K562 (cell line): Measurements from ENCODE around the gene EIF2S2. TPM values are rescaled to one million over a fixed set of nuclear protein-coding genes. Genes with fewer than 3 reads are reported as not detected.

Experiments
- ATAC-seq: fragments of 200-7000 bp; cut with Tn5 transposase; 3 replicates; pipeline ENCODE4 v1.9.1; 2020; ENCODE audit warnings: moderate library complexity
- BruUV-seq: library from RNA; stranded (reverse); fragments of 400-500 nt; replicated peaks from 2 replicates; lab custom pipeline; 2021; lab: Mats Ljungman, UMichigan
- CTCF ChIA-PET: fragments of 300-600 bp; formaldehyde crosslinking; extraction: SDS; loops from one replicate; lab custom pipeline; 2021; ENCODE audit warnings: low intra/inter-chr PET ratio; lab: Yijun Ruan, JAX
- POLR2A ChIA-PET: fragments of 300-600, 350-650 bp; sonication (Branson Sonifier 250); formaldehyde crosslinking; extraction: SDS; loops from one replicate; lab custom pipeline; 2021; ENCODE audit warnings: antibody characterized with exemption, inconsistent platforms; lab: Yijun Ruan, JAX
- DNase-seq, 4 experiments: peaks; one replicate each; pipeline versions ENCODE4 v3.0.0 to v3.0.0-alpha.2; 2011 to 2018; ENCODE audit warnings: low spot score in 3 of 4, mixed read lengths in 3 of 4; ENCODE audit errors: extremely low read depth in 1 of 4
- FAIRE-seq: peaks from 2 replicates; lab custom pipeline; 2011; peaks lifted over from hg19 to GRCh38; lab: Jason Lieb, UNC
- H2AFZ ChIP-seq: 2 replicates; pipeline ENCODE4 v1.6.0; 2011; ENCODE audit warnings: low read depth, low read length, control low read depth, inconsistent platforms
- H3K27ac ChIP-seq: fragments of 200-600 bp; 3 replicates; pipeline ENCODE4 v1.8.0; 2011; ENCODE audit warnings: low read depth, mild to moderate bottlenecking, control low read depth, inconsistent platforms, low read length, moderate library complexity, mixed read lengths; ENCODE audit errors: extremely low read depth
- H3K27me3 ChIP-seq, 2 experiments: fragments of 300-600 bp in 1 of 2; 2 replicates in 1 of 2; 3 replicates in 1 of 2; pipeline versions ENCODE4 v1.6.0 to v1.8.0; 2011; ENCODE audit warnings: inconsistent platforms in 2 of 2, low read length in 2 of 2, mild to moderate bottlenecking in 1 of 2, mixed read lengths in 1 of 2, moderate library complexity in 1 of 2; ENCODE audit not compliant: control insufficient read depth in 2 of 2, insufficient read depth in 2 of 2
- H3K36me3 ChIP-seq: fragments of 300-600 bp; 3 replicates; pipeline ENCODE4 v1.8.0; 2011; ENCODE audit warnings: mild to moderate bottlenecking, low read length, inconsistent platforms; ENCODE audit not compliant: control insufficient read depth, insufficient read depth
- H3K4me1 ChIP-seq, 2 experiments: fragments of 200-600 bp in 1 of 2; replicated peaks in 1 of 2; 2 replicates in 1 of 2; 3 replicates in 1 of 2; pipeline versions ENCODE4 v1.5.1 to v1.8.0; 2011; ENCODE audit warnings: inconsistent platforms in 2 of 2, low read length in 2 of 2, mild to moderate bottlenecking in 1 of 2, mixed read lengths in 1 of 2, moderate library complexity in 1 of 2; ENCODE audit not compliant: control insufficient read depth in 2 of 2, insufficient read depth in 2 of 2
- H3K4me2 ChIP-seq: 2 replicates; pipeline ENCODE4 v1.6.1; 2011; ENCODE audit warnings: low read length, control low read depth, inconsistent platforms, mixed read lengths; ENCODE audit not compliant: insufficient read depth
- H3K4me3 ChIP-seq: fragments of 200-600 bp; sonication (generic), shearing (Covaris generic); 2 replicates; pipeline ENCODE4 v1.5.1; 2016; ENCODE audit warnings: control low read depth, inconsistent platforms
- H3K79me2 ChIP-seq: fragments of 200-600 bp; 3 replicates; pipeline ENCODE4 v1.8.0; 2011; ENCODE audit warnings: low read length, inconsistent platforms; ENCODE audit not compliant: control insufficient read depth, insufficient read depth
- H3K9ac ChIP-seq, 2 experiments: 2 replicates each; pipeline versions ENCODE4 v1.6.0 to v1.6.1; 2011; ENCODE audit warnings: low read depth in 2 of 2, low read length in 2 of 2, control low read depth in 1 of 2, inconsistent platforms in 1 of 2, mild to moderate bottlenecking in 1 of 2, mixed read lengths in 1 of 2; ENCODE audit not compliant: insufficient read depth in 1 of 2
- H3K9me1 ChIP-seq: one replicate; pipeline ENCODE4 v1.6.0; 2011; ENCODE audit warnings: inconsistent platforms, mild to moderate bottlenecking, low read length, moderate library complexity; ENCODE audit not compliant: control insufficient read depth, insufficient read depth
- H3K9me3 ChIP-seq: replicated peaks from 2 replicates; pipeline ENCODE4 v1.5.1; 2011; ENCODE audit warnings: low read depth, low read length, inconsistent platforms; ENCODE audit not compliant: control insufficient read depth, insufficient read depth
- H4K20me1 ChIP-seq: replicated peaks from 2 replicates; pipeline ENCODE4 v1.6.1; 2011; ENCODE audit warnings: low read length, inconsistent platforms, mixed read lengths; ENCODE audit not compliant: control insufficient read depth, insufficient read depth
- ARID1B ChIP-seq: fragments of 450-650 bp; IDR thresholded peaks from 2 replicates; pipeline ENCODE4 v1.6.1; 2016; ENCODE audit warnings: antibody characterized with exemption, mild to moderate bottlenecking, inconsistent platforms
- MLX ChIP-seq, 2 experiments: fragments of 450-650 bp in 1 of 2; sonication (generic) in 1 of 2; formaldehyde crosslinking; conservative IDR thresholded peaks; 2 replicates each; pipeline versions ENCODE4 v1.4.0 to v1.8.1; 2020 to 2022; ENCODE audit warnings: mild to moderate bottlenecking in 1 of 2, missing genetic modification reagents in 1 of 2
- SOX6 ChIP-seq: fragments of 450-650 bp; IDR thresholded peaks from 2 replicates; pipeline ENCODE4 v1.6.1; 2014; ENCODE audit warnings: mild to moderate bottlenecking
- ZNF318 ChIP-seq, 2 experiments: fragments of 450-650 bp; IDR thresholded peaks; 2 replicates each; pipeline ENCODE4 v1.6.1; 2016; ENCODE audit warnings: mild to moderate bottlenecking in 2 of 2, borderline replicate concordance in 1 of 2, low read depth in 1 of 2, moderate library complexity in 1 of 2
- WGBS: fragments of 100-300 bp; shearing (Covaris generic); methylation state at CpG from one replicate; pipeline ENCODE4 v1.1.6; 2016; ENCODE audit warnings: low coverage, mixed read lengths; ENCODE audit not compliant: insufficient coverage; ENCODE audit errors: missing lambda C conversion rate; 5-methylcytosine and 5-hydroxymethylcytosine counted together
- in situ Hi-C: fragments of 300-500 bp; cut with MboI; formaldehyde crosslinking; loops from 4 replicates; pipeline ENCODE4 v1.15.0; 2018; ENCODE audit warnings: inconsistent platforms, mixed read lengths
- intact Hi-C: fragments of 100-400 bp; cut with micrococcal nuclease; formaldehyde crosslinking; loops from 2 replicates; pipeline ENCODE4 v1.14.2; 2022
- polyA plus RNA-seq, 8 experiments: library from polyadenylated mRNA; depleted of rRNA in 4 of 8; stranded (reverse) in 5 of 8; unstranded in 3 of 8; fragments of >200 nt; fragmentation: Nextera tagmentation in 2 of 8; fragmentation: Illumina TruSeq in 1 of 8; extraction: Ambion mirVana in 2 of 8; extraction: Trizol in 1 of 8; gene quantifications; 2 replicates each; pipeline versions ENCODE4 v1.2.1 to v1.2.3, GENCODE V29; 2011 to 2014; ENCODE audit warnings: inconsistent platforms in 1 of 8, missing spikeins in 1 of 8
- total RNA-seq, 7 experiments: library from RNA; depleted of rRNA in 6 of 7; stranded (reverse); fragments of >200 nt in 6 of 7; fragmentation: Illumina TruSeq in 2 of 7; extraction: Trizol in 2 of 7; gene quantifications; 2 replicates each; pipeline versions ENCODE4 v1.2.1 to v1.2.3, GENCODE V29; 2011 to 2021; ENCODE audit warnings: low replicate concordance in 1 of 7
- TF ChIP-seq, protein P1 (sequence below): fragments of 250-450 bp; sonication (Bioruptor Pico); IDR thresholded peaks from 2 replicates; pipeline ENCODE4 v1.5.0; 2021; ENCODE audit warnings: mild to moderate bottlenecking, borderline replicate concordance

The EIF2S2 gene
- total and polyA plus RNA-seq, 9 of the 15 experiments (the other 6 are each of a cell fraction or from before 2014, with no cell fraction given): 79.7 to 220 (median 154) TPM

DNA sequence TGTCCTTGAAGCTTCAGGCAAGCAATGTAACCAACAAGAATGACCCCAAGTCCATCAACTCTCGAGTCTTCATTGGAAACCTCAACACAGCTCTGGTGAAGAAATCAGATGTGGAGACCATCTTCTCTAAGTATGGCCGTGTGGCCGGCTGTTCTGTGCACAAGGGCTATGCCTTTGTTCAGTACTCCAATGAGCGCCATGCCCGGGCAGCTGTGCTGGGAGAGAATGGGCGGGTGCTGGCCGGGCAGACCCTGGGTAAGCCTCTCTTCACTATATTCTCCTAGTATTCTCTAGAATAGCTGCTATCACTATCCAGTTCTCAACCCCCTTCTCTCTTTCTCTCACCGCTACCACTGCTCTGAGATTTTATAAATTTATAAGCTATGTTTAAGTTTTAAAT is 40.0 kb downstream of the EIF2S2 start:
- peaks cover 24% of the 10 kb centered on the region for H3K79me2 ChIP-seq
- H3K9ac ChIP-seq: no peak overlapping the region
- no peak for FAIRE-seq
- no peak overlapping the region for H3K4me2 ChIP-seq
- DNase-seq: no peak
- intact Hi-C loops: loop anchor here (5.0 kb wide), 1 partner anchor 210 kb away; no protein-coding TSS in a partner anchor
- 95% methylated on average over 8 of the region's 8 CpGs for WGBS
- POLR2A ChIA-PET: interaction anchor here (0.6 kb wide), 1 partner anchor 725 kb away, joined by 5 read pairs; no protein-coding TSS in a partner anchor
- peaks cover 64% of the 10 kb centered on the region; the same call in 2 of the 3 replicates for H3K36me3 ChIP-seq
- no peaks in the 10 kb centered on the region for H3K27me3 ChIP-seq
- ATAC-seq: no peak
- in situ Hi-C loops: loop anchor here (10.0 kb wide), 1 partner anchor 147 kb away; no protein-coding TSS in a partner anchor
- no TSS peak for BruUV-seq
- peaks cover 7% of the 10 kb centered on the region for H3K9me1 ChIP-seq
- H3K4me1 ChIP-seq: peaks cover 0 to 8% of the 10 kb centered on the region in 2 experiments; a peak in 2 of 5 replicates
- CTCF ChIA-PET: no interaction called here
- no peak overlapping the region for H3K4me3 ChIP-seq
- H3K27ac ChIP-seq: no peak overlapping the region
- no peaks in the 10 kb centered on the region for H3K9me3 ChIP-seq
- H2AFZ ChIP-seq: no peak overlapping the region
- peaks cover 18% of the 10 kb centered on the region for H4K20me1 ChIP-seq
- TF ChIP-seq MLX (CRISPR knock-in tag; conservative IDR thresholded peaks at IDR 0.05): no peak
- TF ChIP-seq ZNF318 (IDR thresholded peaks at IDR 0.05; ENCODE audit: borderline replicate concordance in 1 of 2, low read depth in 1 of 2): no peak
- no peak for TF ChIP-seq ARID1B
- no peak for TF ChIP-seq SOX6
- TF ChIP-seq, protein P1, sequence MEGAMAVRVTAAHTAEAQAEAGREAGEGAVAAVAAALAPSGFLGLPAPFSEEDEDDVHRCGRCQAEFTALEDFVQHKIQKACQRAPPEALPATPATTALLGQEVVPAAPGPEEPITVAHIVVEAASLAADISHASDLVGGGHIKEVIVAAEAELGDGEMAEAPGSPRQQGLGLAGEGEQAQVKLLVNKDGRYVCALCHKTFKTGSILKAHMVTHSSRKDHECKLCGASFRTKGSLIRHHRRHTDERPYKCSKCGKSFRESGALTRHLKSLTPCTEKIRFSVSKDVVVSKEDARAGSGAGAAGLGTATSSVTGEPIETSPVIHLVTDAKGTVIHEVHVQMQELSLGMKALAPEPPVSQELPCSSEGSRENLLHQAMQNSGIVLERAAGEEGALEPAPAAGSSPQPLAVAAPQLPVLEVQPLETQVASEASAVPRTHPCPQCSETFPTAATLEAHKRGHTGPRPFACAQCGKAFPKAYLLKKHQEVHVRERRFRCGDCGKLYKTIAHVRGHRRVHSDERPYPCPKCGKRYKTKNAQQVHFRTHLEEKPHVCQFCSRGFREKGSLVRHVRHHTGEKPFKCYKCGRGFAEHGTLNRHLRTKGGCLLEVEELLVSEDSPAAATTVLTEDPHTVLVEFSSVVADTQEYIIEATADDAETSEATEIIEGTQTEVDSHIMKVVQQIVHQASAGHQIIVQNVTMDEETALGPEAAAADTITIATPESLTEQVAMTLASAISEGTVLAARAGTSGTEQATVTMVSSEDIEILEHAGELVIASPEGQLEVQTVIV: no peak
